Ramos (cell line): ENCODE measurements around the gene WBP1.
"Not testable (repeated sequence)": the region's sequence is repeated elsewhere in the genome, so short reads cannot be mapped to it uniquely, and the experiment has no call there.

Experiments
- in situ Hi-C: fragments of 300-500 bp; cut with MboI; formaldehyde crosslinking; loops from one replicate; pipeline ENCODE4 v1.14.3; 2022; ENCODE audit warnings: low sequenced_read_pairs; ENCODE audit not compliant: unreplicated experiment

The WBP1 gene

DNA sequence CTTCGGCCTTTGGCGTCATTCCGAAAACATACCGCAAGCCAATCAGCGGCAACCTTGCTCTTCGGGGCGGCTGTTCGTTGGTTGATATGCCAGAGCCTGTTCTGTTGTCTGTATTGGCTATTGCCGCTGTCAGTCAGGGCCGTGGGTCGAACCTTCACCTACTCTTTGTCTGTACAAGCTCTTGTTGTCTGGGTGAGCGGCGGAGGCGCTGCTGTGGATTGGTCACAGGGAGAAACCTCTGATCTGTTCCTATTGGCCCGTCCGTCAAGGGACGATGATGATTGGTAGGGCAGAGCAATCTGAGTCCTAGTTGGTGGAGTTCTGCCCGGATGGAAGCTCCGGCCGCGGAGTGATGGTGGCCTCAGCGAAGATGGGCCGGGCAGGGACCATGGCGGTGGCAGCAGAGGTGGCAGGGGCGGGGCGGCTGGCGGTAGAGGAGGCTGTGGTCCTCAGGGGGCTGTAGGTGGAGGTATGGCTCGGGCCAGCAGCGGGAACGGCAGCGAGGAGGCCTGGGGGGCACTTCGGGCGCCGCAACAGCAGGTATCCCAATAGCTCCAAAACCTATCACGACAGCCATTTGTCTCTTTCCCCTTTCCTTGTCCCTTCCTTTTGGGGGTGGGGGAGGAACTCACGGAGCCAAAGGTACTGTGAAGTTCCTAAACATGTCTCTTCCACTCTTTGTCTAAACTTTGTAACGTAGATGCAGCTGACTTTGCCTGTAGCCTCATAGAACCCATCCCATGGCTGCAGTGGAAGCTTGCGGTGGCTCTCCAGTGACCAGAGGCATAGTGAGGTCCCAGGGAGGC, at the start of gene WBP1:
Gene WBP1, plus strand, starts transcription at position 307 of the 806 bp plus-strand sequence. Its CDS starts 165 bp downstream, at position 472.
- in situ Hi-C loops, result no loop called here

GRCh38 chr2:74413001-74413698, 45.1 kb upstream of the WBP1 start:
- in situ Hi-C loops, result no loop called here

GRCh38 chr2:74414441-74414840, 43.8 kb upstream of the WBP1 start:
- in situ Hi-C loops, result no loop called here

DNA sequence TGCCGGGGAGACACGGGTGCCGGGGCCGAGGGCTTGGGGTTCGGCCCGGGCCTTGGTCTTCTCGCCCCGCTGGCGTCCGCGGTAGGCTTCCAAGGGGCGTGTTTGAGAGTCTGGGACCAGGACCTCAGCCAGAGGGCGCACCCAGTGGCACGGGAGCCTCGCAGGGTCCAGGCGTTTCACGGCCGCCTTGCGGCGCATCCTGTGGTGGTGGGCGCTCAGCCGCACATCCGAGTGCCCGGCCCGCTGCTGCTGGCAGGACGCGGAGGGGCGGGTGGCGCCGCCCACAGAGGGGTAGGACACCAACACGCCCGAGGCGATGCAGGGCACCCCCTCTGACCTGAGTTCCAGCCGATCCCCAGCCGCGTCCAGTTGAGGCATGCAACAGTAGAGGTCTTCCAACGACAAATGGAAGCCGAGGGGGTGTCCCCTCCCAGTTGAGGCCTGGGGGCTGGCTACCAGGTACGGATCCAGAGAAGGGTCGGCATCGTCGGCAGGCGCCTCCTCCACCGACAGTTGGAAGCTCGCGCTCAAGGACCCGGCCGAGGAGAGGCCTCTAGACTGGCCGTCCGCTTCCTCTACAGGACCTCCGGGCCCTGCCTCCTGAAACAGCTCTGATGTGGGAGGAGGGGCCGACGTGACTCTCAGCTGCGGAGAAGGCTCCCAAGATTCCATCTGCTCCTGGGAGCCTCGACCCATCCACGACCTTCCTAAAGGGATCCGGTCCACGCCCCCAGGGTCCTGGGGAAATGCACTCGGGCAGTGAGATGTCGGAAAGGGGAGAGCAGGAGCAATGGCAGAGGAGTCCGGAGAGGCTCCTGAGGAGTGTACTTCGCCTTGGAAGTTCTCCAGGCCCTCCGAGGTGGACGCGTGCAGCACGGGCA, 43.1 kb upstream of the WBP1 start:
- in situ Hi-C loops, result no loop called here

GRCh38 chr2:74415762-74416395, 42.4 kb upstream of the WBP1 start:
- in situ Hi-C loops, result no loop called here

DNA sequence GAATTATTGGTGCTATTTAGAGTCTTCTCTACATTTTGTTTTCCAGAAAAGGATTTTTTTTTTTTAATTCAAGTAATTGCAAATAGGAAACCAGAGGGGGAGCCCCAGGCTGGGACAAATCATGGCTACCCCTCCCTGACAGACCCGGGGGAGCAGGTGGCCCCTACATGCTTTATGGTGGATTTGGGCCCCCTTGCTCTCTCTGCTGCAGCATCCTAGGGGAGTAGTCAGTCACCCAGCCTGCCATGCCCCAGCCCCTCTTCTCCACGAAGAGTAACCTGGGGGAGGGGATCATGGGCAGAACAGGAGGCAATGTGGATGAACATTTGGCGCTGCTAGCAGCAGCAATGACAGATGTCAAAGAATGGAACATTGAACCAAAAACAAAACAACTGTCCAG, 41.5 kb upstream of the WBP1 start:
- in situ Hi-C loops, result no loop called here

DNA sequence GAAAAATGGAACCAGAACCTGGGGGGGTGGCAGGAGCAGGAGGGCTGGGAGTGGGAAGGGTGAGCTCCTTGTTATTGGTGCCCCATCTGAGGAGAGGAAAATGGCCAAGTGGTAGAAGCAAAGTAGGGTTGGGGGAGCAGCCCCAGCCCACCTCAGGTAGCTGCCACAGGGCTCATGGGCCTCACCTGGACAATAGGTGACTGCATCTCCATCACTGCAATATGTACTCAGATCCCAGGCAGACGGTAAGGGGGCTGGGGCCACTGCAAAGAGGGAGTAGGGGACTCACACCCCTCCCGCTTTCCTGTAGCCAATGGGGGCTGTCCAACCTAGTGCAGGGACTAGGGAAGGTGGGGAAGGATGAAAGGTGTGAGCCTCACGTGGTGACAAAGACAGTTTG, 41.0 kb upstream of the WBP1 start:
- in situ Hi-C loops, result no loop called here

DNA sequence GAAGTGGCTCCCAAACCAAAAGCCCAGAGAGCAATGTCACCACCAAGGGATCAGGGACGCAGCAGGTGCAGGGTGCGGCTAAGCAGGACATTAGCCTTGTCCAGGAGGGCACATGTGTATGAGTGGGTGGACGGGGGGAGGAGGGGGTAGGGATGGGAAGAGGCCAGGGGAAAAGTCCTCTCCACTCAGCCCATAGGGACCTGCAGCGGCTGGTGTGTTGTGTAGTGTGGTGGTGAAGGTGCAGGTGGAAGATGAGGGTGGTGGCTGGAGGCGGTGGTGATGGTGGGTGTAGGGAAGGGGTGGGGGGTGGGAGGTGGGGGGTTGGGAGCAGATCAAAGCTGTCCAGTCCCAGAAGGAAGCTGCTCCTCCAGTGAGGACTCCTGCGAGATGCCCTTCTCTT, 40.5 kb upstream of the WBP1 start:
- in situ Hi-C loops, result no loop called here

DNA sequence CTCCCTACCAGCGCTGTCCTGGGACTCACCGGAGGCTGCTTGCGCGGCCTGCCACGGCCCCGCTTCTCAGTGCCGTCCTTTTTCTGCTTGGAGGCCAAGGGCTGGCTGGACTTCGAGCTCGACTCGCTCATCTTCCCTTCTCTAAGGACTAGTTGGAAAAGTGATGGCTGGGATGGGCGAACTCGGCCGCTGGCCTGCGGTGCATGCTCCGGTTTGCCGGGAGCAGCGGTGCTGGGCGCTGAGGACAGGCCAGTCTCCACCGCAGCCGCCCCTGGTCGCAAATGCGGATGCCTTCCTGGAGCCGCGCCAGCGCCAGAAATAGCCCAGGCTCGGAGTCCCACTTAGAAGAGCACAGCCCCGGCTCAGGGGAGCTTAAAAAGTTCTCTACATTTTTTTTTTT, 39.9 kb upstream of the WBP1 start:
- in situ Hi-C loops, result no loop called here

DNA sequence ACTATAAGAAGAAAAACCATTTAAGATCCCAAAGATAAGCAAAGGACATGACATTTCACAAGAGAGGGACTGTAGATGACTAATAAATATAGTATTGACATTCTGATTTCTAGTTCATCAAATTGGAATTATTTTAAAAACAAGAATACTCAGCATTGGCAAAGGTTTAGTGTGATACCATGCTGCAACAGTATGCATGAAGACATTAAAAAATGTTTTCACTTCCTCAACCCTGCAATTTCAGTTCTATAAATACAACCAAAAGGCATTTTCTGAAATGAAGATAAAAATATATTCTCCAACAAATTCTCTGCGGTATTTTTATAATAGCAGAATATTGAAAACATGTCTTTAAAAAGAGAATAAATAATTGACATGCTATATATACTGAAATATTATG, 38.9 kb upstream of the WBP1 start:
- in situ Hi-C loops, result no loop called here

DNA sequence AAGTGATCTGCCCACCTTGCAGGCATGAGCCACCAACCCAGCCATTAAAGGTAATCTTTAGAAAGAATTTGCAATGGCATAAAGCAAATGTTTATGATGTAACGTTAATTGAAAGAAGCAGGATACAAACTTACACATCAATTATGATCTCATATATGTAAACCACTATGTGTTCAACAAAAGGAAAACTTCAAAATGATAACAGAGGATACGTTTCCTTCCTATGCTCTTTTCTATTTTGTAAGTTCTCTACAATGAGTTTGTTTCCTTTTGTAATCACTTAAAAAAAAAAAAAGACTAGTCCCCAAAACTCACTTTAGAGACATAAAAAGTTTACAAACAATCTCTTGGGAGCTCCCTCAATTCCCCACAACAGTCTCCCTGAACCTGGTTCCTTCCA, 38.2 kb upstream of the WBP1 start:
- in situ Hi-C loops, result no loop called here

DNA sequence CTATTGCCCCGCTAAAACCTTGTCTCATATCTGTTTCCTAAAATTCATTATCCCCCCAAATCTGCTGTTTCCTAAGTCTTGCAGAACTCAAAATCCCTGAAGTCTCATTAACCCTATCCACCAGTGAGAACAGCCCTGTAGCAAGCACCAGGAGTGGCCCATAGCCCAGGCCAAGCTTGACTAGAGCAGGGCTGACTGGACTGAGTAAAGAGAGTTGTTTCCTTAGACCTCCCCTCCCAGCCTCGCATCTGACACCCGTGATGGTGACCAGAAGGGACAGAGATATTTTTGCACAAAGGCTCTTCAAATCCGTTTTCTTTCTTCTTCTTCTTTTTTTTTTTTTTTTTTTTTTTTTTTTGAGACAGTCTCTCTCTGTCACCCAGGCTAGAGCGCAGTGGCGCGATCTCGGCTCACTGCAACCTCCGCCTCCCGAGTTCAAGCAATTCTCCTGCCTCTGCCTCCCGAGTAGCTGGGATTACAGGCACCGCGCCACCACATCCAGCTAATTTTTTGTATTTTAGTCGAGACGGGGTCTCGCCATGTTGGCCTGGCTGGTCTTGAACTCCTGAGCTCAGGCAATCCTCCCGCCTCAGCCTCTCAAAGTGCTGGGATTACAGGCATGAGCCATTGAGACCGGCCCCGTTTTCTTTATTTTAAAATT, 37.7 kb upstream of the WBP1 start:
- in situ Hi-C loops, result not testable (repeated sequence)

GRCh38 chr2:74421221-74421870, 36.9 kb upstream of the WBP1 start, which contains the start of the genes C2orf81 and WDR54:
TSS of gene C2orf81 (minus strand) at chr2:74421619. CDS start at chr2:74421560, 59 bp downstream.
TSS of gene WDR54 (plus strand) at chr2:74421730. CDS start at chr2:74422154, 424 bp downstream.
- in situ Hi-C loops, result no loop called here

GRCh38 chr2:74423231-74424095, 34.8 kb upstream of the WBP1 start:
- in situ Hi-C loops, result no loop called here

GRCh38 chr2:74424139-74424992, 33.9 kb upstream of the WBP1 start:
- in situ Hi-C loops, result no loop called here

GRCh38 chr2:74424995-74425406, 33.2 kb upstream of the WBP1 start:
- in situ Hi-C loops, result no loop called here

GRCh38 chr2:74425523-74425922, 32.7 kb upstream of the WBP1 start:
- in situ Hi-C loops, result no loop called here
